Ovary (tissue), 9 donors: ENCODE measurements around the gene SERPINA1. TPM values are rescaled to one million over a fixed set of nuclear protein-coding genes. Genes with fewer than 3 reads are reported as not detected.

Experiments
- DNase-seq, 5 donors: peaks; one replicate each; pipeline ENCODE4 v3.0.0-alpha.2; 2019 to 2020
- H3K27ac ChIP-seq, 2 donors: fragments of 200-600 bp; one replicate each; pipeline versions ENCODE4 v1.5.1 to v1.8.0; 2019 to 2022
- H3K27me3 ChIP-seq: fragments of 200-600 bp; one replicate; pipeline ENCODE4 v1.8.0; 2022
- H3K36me3 ChIP-seq: fragments of 200-600 bp; sonication (generic); one replicate; pipeline ENCODE4 v1.5.1; 2019
- H3K4me1 ChIP-seq: one replicate; pipeline ENCODE4 v1.8.1; 2013; ENCODE audit warnings: mild to moderate bottlenecking, moderate library complexity; ENCODE audit not compliant: insufficient read depth
- H3K4me3 ChIP-seq: fragments of 200-600 bp; sonication (generic); one replicate; pipeline ENCODE4 v1.5.1; 2017
- H3K9me3 ChIP-seq, 2 donors: fragments of 200-600 bp in 1 of 2; sonication (generic) in 1 of 2; one replicate each; pipeline versions ENCODE4 v1.5.1 to v1.8.1; 2013 to 2019; ENCODE audit warnings: mild to moderate bottlenecking in 1 of 2, moderate library complexity in 1 of 2
- EP300 ChIP-seq: sonication (generic); formaldehyde crosslinking; IDR thresholded peaks from one replicate; pipeline ENCODE4 v1.6.1; 2017; ENCODE audit warnings: antibody characterized with exemption
- POLR2A ChIP-seq: fragments of 450-650 bp; IDR thresholded peaks from one replicate; pipeline ENCODE4 v1.6.1; 2017; ENCODE audit warnings: antibody characterized with exemption, mild to moderate bottlenecking, moderate library complexity
- WGBS, 3 donors: extraction: QIAGEN DNeasy Blood & Tissue Kit in 1 of 3; methylation state at CpG; one replicate each; pipeline versions ENCODE4 v1.1.5 to v1.1.7; 2013 to 2017; 5-methylcytosine and 5-hydroxymethylcytosine counted together
- intact Hi-C, 4 donors: fragments of 100-400 bp; cut with DNase I; formaldehyde crosslinking; loops; one replicate each; pipeline versions ENCODE4 v1.11.0 to v1.15.1; 2022 to 2023
- polyA plus RNA-seq, 2 donors: library from polyadenylated mRNA; stranded (reverse); fragments of 200-250 nt in 1 of 2; fragments of 350-450 nt in 1 of 2; fragmentation: Illumina TruSeq in 1 of 2; extraction: RNeasy Lipid Tissue Mini Kit (QIAGEN cat#74804) in 1 of 2; gene quantifications; one replicate each; pipeline ENCODE4 v1.2.3, GENCODE V29; 2013 to 2014
- total RNA-seq, 7 donors: library from RNA; depleted of rRNA in 2 of 7; stranded (reverse); fragments of >200 nt in 2 of 7; fragmentation: NEBNext Ultra II Directional in 3 of 7; extraction: Animal tissue kit (Norgen Biotek cat#: 25700) in 3 of 7; gene quantifications; one replicate each; pipeline versions ENCODE4 v1.1.0 to v1.2.4, GENCODE V29; 2016 to 2023
- TF ChIP-seq, protein P1 (sequence below), 3 donors: fragments of 450-650 bp in 2 of 3; fragments of 200-600 bp in 1 of 3; IDR thresholded peaks; one replicate each; pipeline versions ENCODE4 v1.5.1 to v1.8.0; 2016 to 2022; ENCODE audit warnings: antibody characterized with exemption in 3 of 3, mild to moderate bottlenecking in 1 of 3
- donor health status: DM: no; HTN: no; CAD: no; lungs with moderate emphysema.
- donor health status: DM: no; HTN: no; CAD: no.
- donor health status: Bipolar disorder and iron deficiency.
- donor health status: DM: yes; HTN: yes; CAD: no.
- donor health status: DM: no; HTN: no; CAD: no.
- donor health status: DM: yes; HTN: yes; CAD: no.

The SERPINA1 gene
- total and polyA plus RNA-seq, 9 donors: 1.2 to 25.7 (median 9.9) TPM

- TF ChIP-seq EP300 (no peak), POLR2A (no peak)
- TF ChIP-seq, protein P1, sequence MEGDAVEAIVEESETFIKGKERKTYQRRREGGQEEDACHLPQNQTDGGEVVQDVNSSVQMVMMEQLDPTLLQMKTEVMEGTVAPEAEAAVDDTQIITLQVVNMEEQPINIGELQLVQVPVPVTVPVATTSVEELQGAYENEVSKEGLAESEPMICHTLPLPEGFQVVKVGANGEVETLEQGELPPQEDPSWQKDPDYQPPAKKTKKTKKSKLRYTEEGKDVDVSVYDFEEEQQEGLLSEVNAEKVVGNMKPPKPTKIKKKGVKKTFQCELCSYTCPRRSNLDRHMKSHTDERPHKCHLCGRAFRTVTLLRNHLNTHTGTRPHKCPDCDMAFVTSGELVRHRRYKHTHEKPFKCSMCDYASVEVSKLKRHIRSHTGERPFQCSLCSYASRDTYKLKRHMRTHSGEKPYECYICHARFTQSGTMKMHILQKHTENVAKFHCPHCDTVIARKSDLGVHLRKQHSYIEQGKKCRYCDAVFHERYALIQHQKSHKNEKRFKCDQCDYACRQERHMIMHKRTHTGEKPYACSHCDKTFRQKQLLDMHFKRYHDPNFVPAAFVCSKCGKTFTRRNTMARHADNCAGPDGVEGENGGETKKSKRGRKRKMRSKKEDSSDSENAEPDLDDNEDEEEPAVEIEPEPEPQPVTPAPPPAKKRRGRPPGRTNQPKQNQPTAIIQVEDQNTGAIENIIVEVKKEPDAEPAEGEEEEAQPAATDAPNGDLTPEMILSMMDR (IDR thresholded peaks at IDR 0.05): no peak
- Histone ChIP-seq H3K4me1 (no peaks in the 10 kb centered on the region), H3K27ac (no peak overlapping the region), H3K9me3 (no peaks in the 10 kb centered on the region), H3K4me3 (no peak overlapping the region), H3K36me3 (no peaks in the 10 kb centered on the region), H3K27me3 (no peaks in the 10 kb centered on the region)
- intact Hi-C loops: no loop called here
- WGBS, 3 donors: 55 to 75% (median 65%) methylated on average over 1 of the region's 1 CpG
- DNase-seq: no peak
These were observed 12.7 kb upstream of the SERPINA1 start for GRCh38 chr14:94401083-94401482.

GRCh38 chr14:94400422-94400841 lies 12.0 kb upstream of the SERPINA1 start:
- no peak overlapping the region for H3K4me3 ChIP-seq
- intact Hi-C loops: no loop called here
- H3K36me3 ChIP-seq: no peaks in the 10 kb centered on the region
- DNase-seq: no peak
- TF ChIP-seq, protein P1 (IDR thresholded peaks at IDR 0.05): no peak
- TF ChIP-seq EP300: no peak
- no peak for TF ChIP-seq POLR2A
- no peaks in the 10 kb centered on the region for H3K27me3 ChIP-seq
- 65 to 85% (median 80%) methylated on average over 3 of the region's 3 CpGs for WGBS, 3 donors
- no peaks in the 10 kb centered on the region for H3K4me1 ChIP-seq
- no peaks in the 10 kb centered on the region for H3K9me3 ChIP-seq
- no peak overlapping the region for H3K27ac ChIP-seq

DNA sequence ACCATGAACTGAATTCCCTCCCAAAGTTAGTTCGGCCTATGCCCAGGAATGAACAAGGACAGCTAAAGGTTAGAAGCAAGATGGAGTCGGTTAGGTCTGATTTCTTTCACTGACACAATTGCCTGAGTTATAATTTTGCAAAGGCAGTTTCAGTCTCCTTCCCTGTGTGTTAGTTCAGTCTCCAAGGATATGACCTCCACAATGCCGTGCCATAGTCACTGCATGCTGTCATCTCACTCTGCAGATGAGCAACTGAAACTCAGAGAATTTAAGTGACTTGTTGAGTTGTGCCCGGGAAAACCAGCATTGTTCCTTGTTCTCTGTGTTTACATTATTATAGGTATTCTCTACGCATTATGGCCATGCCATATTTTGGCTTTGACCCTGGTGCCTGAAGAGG lies 10.1 kb upstream of the SERPINA1 start:
- Histone ChIP-seq H3K4me1 (no peaks in the 10 kb centered on the region), H3K27ac (no peak overlapping the region), H3K4me3 (no peak overlapping the region), H3K27me3 (no peaks in the 10 kb centered on the region), H3K9me3 (no peaks in the 10 kb centered on the region), H3K36me3 (no peaks in the 10 kb centered on the region)
- intact Hi-C loops: no loop called here
- DNase-seq: no peak
- TF ChIP-seq, protein P1 (IDR thresholded peaks at IDR 0.05): no peak
- TF ChIP-seq POLR2A (no peak), EP300 (no peak)
- 84 to 86% (median 85%) methylated on average over 5 of the region's 5 CpGs for WGBS, 3 donors

DNA sequence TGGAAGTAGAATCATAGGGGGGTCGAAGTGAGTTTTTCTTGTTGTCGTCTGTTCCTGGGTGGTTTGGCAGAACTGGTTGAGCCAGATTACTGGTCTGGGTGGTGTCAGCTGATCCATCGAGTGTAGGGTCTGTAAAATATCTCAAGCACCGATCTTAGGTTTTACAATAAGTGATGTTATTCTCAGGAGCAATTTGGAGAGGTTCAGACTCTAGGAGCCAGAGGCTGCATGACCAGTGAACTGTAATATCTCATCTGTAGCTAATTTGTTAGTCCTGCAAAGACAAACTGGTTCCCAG lies 9.7 kb upstream of the SERPINA1 start:
- no peak for TF ChIP-seq POLR2A
- TF ChIP-seq, protein P1 (IDR thresholded peaks at IDR 0.05): no peak
- TF ChIP-seq EP300: no peak
- intact Hi-C loops: no loop called here
- 24 to 35% (median 25%) methylated on average over 4 of the region's 4 CpGs for WGBS, 3 donors
- Histone ChIP-seq H3K27ac (no peak overlapping the region), H3K36me3 (no peaks in the 10 kb centered on the region), H3K4me3 (no peak overlapping the region), H3K9me3 (no peaks in the 10 kb centered on the region), H3K27me3 (no peaks in the 10 kb centered on the region), H3K4me1 (no peaks in the 10 kb centered on the region)
- no peak for DNase-seq
